ENCODE results near the gene IFI16. TPM values are rescaled to one million over a fixed set of nuclear protein-coding genes. Genes with fewer than 3 reads are reported as not detected.

Gene IFI16
- total RNA-seq, 4 donors from 2014 or later, result 47.0 to 72.0 (median 50.8) TPM

DNA sequence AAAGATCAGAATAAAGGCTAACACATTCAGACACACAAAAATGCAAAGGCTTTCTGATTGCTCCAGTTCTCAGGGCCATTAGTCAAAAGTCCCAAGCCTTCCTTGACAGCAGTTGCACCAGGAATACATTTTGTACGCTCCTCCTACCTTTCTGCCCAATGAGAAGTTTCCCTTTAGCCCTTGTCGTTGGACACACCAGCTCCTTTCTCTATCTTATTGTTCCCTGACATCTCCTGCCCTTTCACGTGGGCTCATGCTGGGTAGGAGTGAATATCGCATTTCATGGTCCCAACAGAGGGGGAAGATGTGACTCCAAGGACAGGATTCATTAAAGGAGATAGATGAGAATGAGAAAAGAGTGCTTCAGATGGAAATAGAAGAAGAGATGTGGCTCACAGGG lies 33.5 kb upstream of the IFI16 start:
- intact Hi-C loops (cut with DNase I; ENCODE audit: low total_unique reads), result no loop called here

DNA sequence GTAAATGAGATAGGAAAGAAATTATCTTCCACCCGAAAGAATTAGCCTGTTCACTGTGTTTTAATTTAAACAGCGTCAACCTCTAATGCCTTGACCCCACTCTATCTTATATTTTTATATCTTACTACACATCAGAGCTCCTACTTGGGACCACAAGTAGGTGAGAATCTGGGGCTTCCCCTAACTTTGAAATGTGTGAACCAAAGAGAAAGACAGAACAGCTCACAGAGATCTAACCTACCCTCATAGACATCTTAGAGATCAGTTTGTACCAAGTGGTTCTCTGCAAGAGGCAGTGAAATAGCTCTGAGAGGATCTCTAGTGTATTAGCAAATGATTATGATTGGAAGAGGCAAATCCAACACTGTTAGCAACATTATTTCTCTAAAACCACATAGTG lies 31.0 kb upstream of the IFI16 start:
- no peak for TF ChIP-seq POLR2A (IDR thresholded peaks at IDR 0.05)
- TF ChIP-seq, protein P1, sequence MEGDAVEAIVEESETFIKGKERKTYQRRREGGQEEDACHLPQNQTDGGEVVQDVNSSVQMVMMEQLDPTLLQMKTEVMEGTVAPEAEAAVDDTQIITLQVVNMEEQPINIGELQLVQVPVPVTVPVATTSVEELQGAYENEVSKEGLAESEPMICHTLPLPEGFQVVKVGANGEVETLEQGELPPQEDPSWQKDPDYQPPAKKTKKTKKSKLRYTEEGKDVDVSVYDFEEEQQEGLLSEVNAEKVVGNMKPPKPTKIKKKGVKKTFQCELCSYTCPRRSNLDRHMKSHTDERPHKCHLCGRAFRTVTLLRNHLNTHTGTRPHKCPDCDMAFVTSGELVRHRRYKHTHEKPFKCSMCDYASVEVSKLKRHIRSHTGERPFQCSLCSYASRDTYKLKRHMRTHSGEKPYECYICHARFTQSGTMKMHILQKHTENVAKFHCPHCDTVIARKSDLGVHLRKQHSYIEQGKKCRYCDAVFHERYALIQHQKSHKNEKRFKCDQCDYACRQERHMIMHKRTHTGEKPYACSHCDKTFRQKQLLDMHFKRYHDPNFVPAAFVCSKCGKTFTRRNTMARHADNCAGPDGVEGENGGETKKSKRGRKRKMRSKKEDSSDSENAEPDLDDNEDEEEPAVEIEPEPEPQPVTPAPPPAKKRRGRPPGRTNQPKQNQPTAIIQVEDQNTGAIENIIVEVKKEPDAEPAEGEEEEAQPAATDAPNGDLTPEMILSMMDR (IDR thresholded peaks at IDR 0.05), result no peak
- WGBS, 2 donors, result 49 to 50% methylated on average over 2 of the region's 2 CpGs
- no peak overlapping the region for H3K4me3 ChIP-seq (ENCODE audit: low read depth, poor library complexity, severe bottlenecking)
- intact Hi-C loops (cut with DNase I; ENCODE audit: low total_unique reads), result no loop called here
- DNase-seq (ENCODE audit: low spot score in 2 of 2), result no peak

More for the DNA sequence above, 33.5 kb upstream of the IFI16 start:
- H3K4me3 ChIP-seq (ENCODE audit: low read depth, poor library complexity, severe bottlenecking), result no peak overlapping the region
- no peak for TF ChIP-seq POLR2A (IDR thresholded peaks at IDR 0.05)
- TF ChIP-seq, protein P1 (IDR thresholded peaks at IDR 0.05), result no peak
- WGBS, 2 donors, result 40 to 44% methylated on average over 4 of the region's 4 CpGs
- no peak for DNase-seq (ENCODE audit: low spot score in 2 of 2)

DNA sequence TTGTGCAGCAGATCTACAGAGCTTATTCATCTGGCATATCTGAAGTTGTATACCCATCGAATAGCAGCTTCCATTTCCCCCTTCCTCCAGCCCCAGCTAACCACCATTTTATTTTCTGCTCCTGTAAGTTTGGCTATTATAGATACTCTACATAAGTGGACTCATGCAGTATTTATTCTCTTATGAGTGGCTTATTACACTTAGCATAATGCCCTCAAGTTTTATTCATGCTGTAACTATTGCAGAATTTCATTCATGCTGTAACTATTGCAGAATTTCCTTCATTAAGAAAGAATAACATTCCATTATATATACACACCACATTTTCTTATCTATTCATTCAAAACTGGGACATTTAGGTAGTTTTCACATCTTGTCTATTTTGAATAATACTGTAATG lies 30.5 kb upstream of the IFI16 start:
- intact Hi-C loops (cut with DNase I; ENCODE audit: low total_unique reads), result no loop called here
- DNase-seq (ENCODE audit: low spot score in 2 of 2), result no peak
- no peak overlapping the region for H3K4me3 ChIP-seq (ENCODE audit: low read depth, poor library complexity, severe bottlenecking)
- WGBS, 2 donors, result 73 to 81% methylated on average over 1 of the region's 1 CpG
- TF ChIP-seq, protein P1 (IDR thresholded peaks at IDR 0.05), result no peak
- TF ChIP-seq POLR2A (IDR thresholded peaks at IDR 0.05), result no peak

DNA sequence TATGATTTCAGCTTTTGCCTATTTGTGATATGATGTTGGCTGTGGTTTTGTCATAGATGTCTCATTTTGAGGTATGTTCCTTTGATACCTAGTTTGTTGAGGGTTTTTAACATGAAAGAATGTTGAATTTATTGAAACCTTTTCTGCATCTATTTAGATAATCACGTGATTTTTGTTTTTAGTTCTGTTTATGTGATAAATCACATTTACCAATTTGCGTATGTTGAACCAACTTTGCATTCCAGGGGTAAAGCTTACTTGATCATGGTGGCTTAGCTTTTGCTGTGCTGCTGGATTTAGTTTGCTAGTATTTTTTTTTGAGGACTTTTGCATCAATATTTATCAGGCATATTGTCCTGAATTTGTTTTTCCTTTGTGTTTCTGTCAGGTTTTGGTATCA lies 26.5 kb upstream of the IFI16 start:
- intact Hi-C loops (cut with DNase I; ENCODE audit: low total_unique reads), result no loop called here
- DNase-seq (ENCODE audit: low spot score in 2 of 2), result no peak
- WGBS, 2 donors, result 80% methylated on average over 2 of the region's 2 CpGs
- no peak overlapping the region for H3K4me3 ChIP-seq (ENCODE audit: low read depth, poor library complexity, severe bottlenecking)
- no peak for TF ChIP-seq POLR2A (IDR thresholded peaks at IDR 0.05)
- TF ChIP-seq, protein P1 (IDR thresholded peaks at IDR 0.05), result no peak

DNA sequence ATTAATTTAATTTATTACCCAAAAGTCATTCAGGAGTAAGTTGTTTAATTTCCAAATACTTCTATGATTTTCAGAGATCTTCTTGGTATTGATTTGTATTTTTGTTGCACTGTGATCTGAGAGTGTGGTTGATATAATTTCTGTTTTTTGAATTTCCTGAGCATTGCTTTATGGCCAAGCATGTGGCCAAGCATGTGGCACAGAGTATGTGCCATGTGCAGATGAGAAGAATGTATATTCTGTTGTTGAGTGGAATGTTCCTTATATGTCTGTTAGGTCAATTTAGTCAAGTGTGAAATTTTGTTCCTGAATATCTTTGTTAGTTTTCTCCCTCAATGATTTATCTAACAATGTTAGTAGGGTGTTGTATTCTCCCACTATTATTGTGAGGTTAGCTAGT lies 25.3 kb upstream of the IFI16 start:
- intact Hi-C loops (cut with DNase I; ENCODE audit: low total_unique reads), result no loop called here
- no peak overlapping the region for H3K4me3 ChIP-seq (ENCODE audit: low read depth, poor library complexity, severe bottlenecking)

DNA sequence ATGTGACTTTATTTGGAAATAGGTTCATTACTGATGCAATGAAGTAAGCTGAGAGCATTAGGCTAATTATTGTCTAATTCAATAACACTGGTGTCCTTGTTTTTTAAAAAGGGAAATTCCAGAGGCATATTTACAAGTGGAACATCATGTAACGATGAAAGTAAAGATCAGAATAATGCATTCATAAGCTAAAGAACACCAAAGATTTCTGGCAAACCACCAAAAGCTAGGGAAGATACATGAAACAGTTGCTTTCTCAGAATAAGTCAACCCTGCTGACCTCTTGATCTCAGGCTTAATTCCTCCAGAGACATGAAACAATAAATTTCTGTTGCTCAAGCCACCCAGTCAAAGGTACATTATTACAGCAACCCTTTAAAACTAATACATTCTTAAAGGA lies 20.3 kb upstream of the IFI16 start:
- WGBS, 2 donors, result 25 to 35% methylated on average over 1 of the region's 1 CpG
- intact Hi-C loops (cut with DNase I; ENCODE audit: low total_unique reads), result no loop called here
- DNase-seq (ENCODE audit: low spot score in 2 of 2), result no peak
- TF ChIP-seq, protein P1 (IDR thresholded peaks at IDR 0.05), result no peak
- TF ChIP-seq POLR2A (IDR thresholded peaks at IDR 0.05), result no peak
- no peak overlapping the region for H3K4me3 ChIP-seq (ENCODE audit: low read depth, poor library complexity, severe bottlenecking)

More for the DNA sequence above, 25.3 kb upstream of the IFI16 start:
- no peak for DNase-seq (ENCODE audit: low spot score in 2 of 2)
- TF ChIP-seq, protein P1 (IDR thresholded peaks at IDR 0.05), result no peak
